SK-N-SH (cell line): ENCODE data around the gene MEGF6. TPM values are rescaled to one million over a fixed set of nuclear protein-coding genes. Genes with fewer than 3 reads are reported as not detected.

Experiments used
- CTCF ChIA-PET: fragments of 300-600, 350-600 bp; formaldehyde crosslinking; extraction: SDS; loops from one replicate; lab custom pipeline; 2021; lab: Yijun Ruan, JAX
- POLR2A ChIA-PET: fragments of 350-600 bp; sonication (Branson Sonifier 250); formaldehyde crosslinking; extraction: SDS; loops from one replicate; lab custom pipeline; 2020; ENCODE audit warnings: antibody characterized with exemption, inconsistent platforms; lab: Yijun Ruan, JAX
- DNase-seq: peaks from one replicate; pipeline ENCODE4 v3.0.0; 2012
- H2AFZ ChIP-seq: fragments of 200-600 bp; sonication (generic); 2 replicates; pipeline ENCODE4 v1.8.1; 2016; ENCODE audit warnings: antibody characterized with exemption, mild to moderate bottlenecking, low read depth
- H3F3A ChIP-seq: fragments of 200-600 bp; sonication (generic); replicated peaks from 2 replicates; pipeline ENCODE3; 2016; ENCODE audit warnings: antibody characterized with exemption, mild to moderate bottlenecking; ENCODE audit not compliant: insufficient read depth
- H3K27ac ChIP-seq, 2 experiments: fragments of 200-500 bp in 1 of 2; fragments of 200-600 bp in 1 of 2; sonication (Bioruptor generic) in 1 of 2; sonication (generic), shearing (Covaris generic) in 1 of 2; 2 replicates each; pipeline versions ENCODE4 v1.5.1 to v1.6.1; 2014 to 2016; ENCODE audit warnings: low read depth in 2 of 2, inconsistent platforms in 1 of 2, low read length in 1 of 2, mild to moderate bottlenecking in 1 of 2, mixed read lengths in 1 of 2
- H3K27me3 ChIP-seq: fragments of 200-600 bp; sonication (generic), shearing (Covaris generic); 2 replicates; pipeline ENCODE4 v1.6.1; 2016; ENCODE audit warnings: mixed run types; ENCODE audit not compliant: insufficient read depth
- H3K36me3 ChIP-seq, 2 experiments: fragments of 200-500 bp in 1 of 2; fragments of 200-600 bp in 1 of 2; sonication (Bioruptor generic) in 1 of 2; sonication (generic) in 1 of 2; replicated peaks in 1 of 2; 2 replicates each; pipeline versions ENCODE3 to v1.5.1; 2014 to 2016; ENCODE audit warnings: low read length in 1 of 2, mild to moderate bottlenecking in 1 of 2; ENCODE audit not compliant: insufficient read depth in 2 of 2, control insufficient read depth in 1 of 2
- H3K4me1 ChIP-seq, 2 experiments: fragments of 200-500 bp in 1 of 2; fragments of 200-600 bp in 1 of 2; sonication (Bioruptor generic) in 1 of 2; sonication (generic), shearing (Covaris generic) in 1 of 2; 2 replicates each; pipeline versions ENCODE4 v1.5.1 to v1.6.1; 2014 to 2016; ENCODE audit warnings: low read depth in 1 of 2, low read length in 1 of 2, mixed run types in 1 of 2; ENCODE audit not compliant: insufficient read depth in 2 of 2, control insufficient read depth in 1 of 2
- H3K4me2 ChIP-seq: fragments of 200-600 bp; sonication (generic), shearing (Covaris generic); 2 replicates; pipeline ENCODE4 v1.6.1; 2017; ENCODE audit warnings: mixed run types
- H3K4me3 ChIP-seq, 2 experiments: fragments of 200-500 bp in 1 of 2; fragments of 200-600 bp in 1 of 2; sonication (Bioruptor generic) in 1 of 2; sonication (generic), shearing (Covaris generic) in 1 of 2; 2 replicates each; pipeline versions ENCODE4 v1.5.1 to v1.8.1; 2014 to 2016; ENCODE audit warnings: low read depth in 2 of 2, inconsistent platforms in 1 of 2, low read length in 1 of 2, mild to moderate bottlenecking in 1 of 2, mixed read lengths in 1 of 2, moderate library complexity in 1 of 2
- H3K79me2 ChIP-seq: fragments of 200-600 bp; sonication (generic); 2 replicates; pipeline ENCODE4 v1.8.1; 2017; ENCODE audit warnings: mild to moderate bottlenecking; ENCODE audit not compliant: insufficient read depth
- H3K9ac ChIP-seq: fragments of 200-600 bp; sonication (generic); 2 replicates; pipeline ENCODE4 v1.6.1; 2017; ENCODE audit warnings: mixed run types
- H3K9me2 ChIP-seq: fragments of 200-600 bp; sonication (generic); 2 replicates; pipeline ENCODE4 v1.6.1; 2017; ENCODE audit warnings: mixed run types
- H3K9me3 ChIP-seq: fragments of 200-600 bp; sonication (generic); 2 replicates; pipeline ENCODE4 v1.6.1; 2017; ENCODE audit warnings: mixed run types, mild to moderate bottlenecking, moderate library complexity
- H4K20me1 ChIP-seq: fragments of 200-600 bp; sonication (generic); 2 replicates; pipeline ENCODE4 v1.6.1; 2017; ENCODE audit warnings: mild to moderate bottlenecking, mixed run types; ENCODE audit not compliant: insufficient read depth
- CHD2 ChIP-seq: fragments of 150-350 bp; IDR thresholded peaks from 2 replicates; pipeline ENCODE4 v1.6.1; 2018; ENCODE audit warnings: low read length; ENCODE audit not compliant: partially characterized antibody
- CTCF ChIP-seq: fragments of 200-600 bp; sonication (generic); IDR thresholded peaks from 2 replicates; pipeline ENCODE4 v1.6.1; 2017; ENCODE audit warnings: antibody characterized with exemption, mild to moderate bottlenecking, moderate library complexity
- EZH2phosphoT487 ChIP-seq: fragments of 200-600 bp; sonication (generic); IDR thresholded peaks from 2 replicates; pipeline ENCODE4 v1.6.1; 2017; ENCODE audit warnings: low read depth, mixed run types, mild to moderate bottlenecking, antibody characterized with exemption, moderate library complexity, borderline replicate concordance
- FOSL2 ChIP-seq: IDR thresholded peaks from 2 replicates; pipeline ENCODE4 v1.4.0; 2012; ENCODE audit warnings: low read depth, mild to moderate bottlenecking, moderate library complexity, borderline replicate concordance
- FOXM1 ChIP-seq: IDR thresholded peaks from 2 replicates; pipeline ENCODE4 v1.4.0; 2012; ENCODE audit warnings: low read depth, mild to moderate bottlenecking
- GABPA ChIP-seq: IDR thresholded peaks from 2 replicates; pipeline ENCODE4 v1.4.0; 2012; ENCODE audit warnings: low read depth, mild to moderate bottlenecking
- GATA2 ChIP-seq: sonication (generic); formaldehyde crosslinking; IDR thresholded peaks from 2 replicates; pipeline ENCODE4 v1.5.0; 2020; ENCODE audit warnings: mild to moderate bottlenecking, missing genetic modification reagents
- IRF3 ChIP-seq: fragments of 150-350 bp; IDR thresholded peaks from 2 replicates; pipeline ENCODE4 v1.6.1; 2016; ENCODE audit warnings: mild to moderate bottlenecking, low read depth, low read length
- MEF2A ChIP-seq: IDR thresholded peaks from 2 replicates; pipeline ENCODE4 v1.4.0; 2012; ENCODE audit warnings: low read depth, borderline replicate concordance
- MXI1 ChIP-seq: IDR thresholded peaks from 2 replicates; pipeline ENCODE4 v1.6.1; 2012; ENCODE audit warnings: mild to moderate bottlenecking, low read depth, low read length, improper control_type of control experiment
- NRF1 ChIP-seq: IDR thresholded peaks from 2 replicates; pipeline ENCODE4 v1.6.1; 2012; ENCODE audit warnings: low read depth, mild to moderate bottlenecking, low read length
- PBX3 ChIP-seq: IDR thresholded peaks from 2 replicates; pipeline ENCODE4; 2012
- POLR2AphosphoS5 ChIP-seq: IDR thresholded peaks from 2 replicates; pipeline ENCODE4 v1.6.1; 2012; ENCODE audit warnings: low read depth, low read length
- RCOR1 ChIP-seq: fragments of 150-350 bp; IDR thresholded peaks from 2 replicates; pipeline ENCODE4 v1.6.1; 2017; ENCODE audit warnings: antibody characterized with exemption, low read length
- REST ChIP-seq: IDR thresholded peaks from 2 replicates; pipeline ENCODE4 v1.6.1; 2012; ENCODE audit warnings: mild to moderate bottlenecking, low read depth, low read length, moderate library complexity
- RFX5 ChIP-seq: IDR thresholded peaks from 2 replicates; pipeline ENCODE4 v1.6.1; 2012; ENCODE audit warnings: mild to moderate bottlenecking, improper control_type of control experiment, low read length
- RXRA ChIP-seq: IDR thresholded peaks from 2 replicates; pipeline ENCODE4 v1.4.0; 2012; ENCODE audit warnings: low read depth, mild to moderate bottlenecking, borderline replicate concordance
- SMC3 ChIP-seq: IDR thresholded peaks from 2 replicates; pipeline ENCODE4 v1.6.1; 2012; ENCODE audit warnings: low read depth, low read length, improper control_type of control experiment
- TCF12 ChIP-seq: IDR thresholded peaks from 2 replicates; pipeline ENCODE4 v1.4.0; 2012
- USF1 ChIP-seq: IDR thresholded peaks from 2 replicates; pipeline ENCODE4 v1.4.0; 2012; ENCODE audit warnings: low read depth, borderline replicate concordance
- WGBS: methylation state at CpG from one replicate; pipeline ENCODE4 v1.1.6; 2017; ENCODE audit warnings: low lambda C conversion rate; 5-methylcytosine and 5-hydroxymethylcytosine counted together
- polyA plus RNA-seq, 3 experiments: library from polyadenylated mRNA; depleted of rRNA; stranded (reverse); fragments of >200 nt; gene quantifications; 2 replicates each; pipeline ENCODE4 v1.2.3, GENCODE V29; 2012

Gene MEGF6
- polyA plus RNA-seq, 1 of the 3 experiments (the other 2 are of a cell fraction): 7.6 TPM

DNA sequence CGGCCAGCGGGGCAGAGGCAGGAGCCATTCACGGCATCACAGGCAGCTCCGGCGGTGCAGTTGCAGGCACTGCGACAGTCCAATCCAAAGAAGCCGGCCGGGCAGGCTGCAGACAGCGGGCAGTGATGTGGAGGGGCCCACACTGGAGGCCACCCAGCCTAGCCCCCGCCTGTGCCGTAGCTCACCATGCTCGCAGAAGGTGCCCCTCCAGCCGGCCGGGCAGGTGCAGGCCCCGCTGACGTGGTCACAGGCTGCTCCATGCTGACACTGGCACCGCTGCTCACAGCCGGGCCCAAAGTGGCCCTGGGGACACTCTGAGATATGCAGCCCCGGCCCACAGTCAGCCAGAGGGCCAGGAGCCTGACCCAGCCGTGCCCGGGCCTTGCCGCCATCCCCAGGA, 111.7 kb downstream of the MEGF6 start:
- H2AFZ ChIP-seq: no peak overlapping the region
- H3K4me1 ChIP-seq: peaks cover 8 to 29% of the 10 kb centered on the region in 2 experiments; a peak in 2 of 4 replicates
- POLR2A ChIA-PET: no interaction called here
- H3K79me2 ChIP-seq: no peaks in the 10 kb centered on the region
- no peak for DNase-seq
- no peak overlapping the region for H3K27ac ChIP-seq
- H3F3A ChIP-seq: peaks cover 4% of the 10 kb centered on the region
- no peak for TF ChIP-seq GATA2
- TF ChIP-seq USF1: no peak
- TF ChIP-seq REST: no peak
- no peak for TF ChIP-seq NRF1
- no peak for TF ChIP-seq POLR2AphosphoS5
- TF ChIP-seq GABPA: no peak
- no peak for TF ChIP-seq EZH2phosphoT487
- no peak for TF ChIP-seq SMC3
- no peak for TF ChIP-seq RXRA
- no peak for TF ChIP-seq FOXM1
- no peak for TF ChIP-seq RFX5
- no peak for TF ChIP-seq CTCF
- TF ChIP-seq TCF12: no peak
- TF ChIP-seq IRF3: no peak
- no peak for TF ChIP-seq MEF2A
- TF ChIP-seq CHD2: no peak
- TF ChIP-seq RCOR1: no peak
- TF ChIP-seq MXI1: no peak
- TF ChIP-seq PBX3: no peak
- no peak for TF ChIP-seq FOSL2
- TF ChIP-seq, all 33 proteins: peak for 0
- no peak overlapping the region for H3K4me2 ChIP-seq
- no peaks in the 10 kb centered on the region for H3K36me3 ChIP-seq
- H3K27me3 ChIP-seq: no peaks in the 10 kb centered on the region
- CTCF ChIA-PET: interaction anchor here (0.7 to 3.7 kb wide), 6 partner anchors 19 to 120 kb away, joined by 3 to 21 read pairs (median 4); no protein-coding TSS in a partner anchor
- H3K9me3 ChIP-seq: no peaks in the 10 kb centered on the region
- H3K4me3 ChIP-seq: no peak overlapping the region
- 85% methylated on average over 3 of the region's 22 CpGs for WGBS
- no peaks in the 10 kb centered on the region for H4K20me1 ChIP-seq
- no peak overlapping the region for H3K9ac ChIP-seq
- no peaks in the 10 kb centered on the region for H3K9me2 ChIP-seq
